Stimulated activated CD8-positive, alpha-beta memory T cell treated with anti-CD3 and anti-CD28 coated beads, Interleukin-4, amount 100 ng/mL, for 48 hours (primary cell): Measurements from ENCODE around the gene NSUN4.
"Not testable (repeated sequence)": the region's sequence is repeated elsewhere in the genome, so short reads cannot be mapped to it uniquely, and the experiment has no call there.

Experiments used
- DNase-seq: peaks from one replicate; pipeline ENCODE4 v3.0.0-alpha.2; 2020

NSUN4 gene

GRCh38 chr1:46340404-46341221 is at the start of gene NSUN4:
NSUN4 (plus strand) TSS chr1:46340807; CDS start chr1:46340827, 20 bp downstream.
- peak; percentile 88 for DNase-seq

GRCh38 chr1:46295306-46295705 is 45.3 kb upstream of the NSUN4 start:
- DNase-seq: no peak

GRCh38 chr1:46298387-46298786 is 42.2 kb upstream of the NSUN4 start:
- no peak for DNase-seq

GRCh38 chr1:46300673-46301405 is 39.8 kb upstream of the NSUN4 start:
- no peak for DNase-seq

- DNase-seq: no peak
Measured at GRCh38 chr1:46301406-46301807, 39.2 kb upstream of the NSUN4 start.

GRCh38 chr1:46301808-46302640 is 38.6 kb upstream of the NSUN4 start:
- DNase-seq: peak; percentile 69

GRCh38 chr1:46302641-46303037 is 38.0 kb upstream of the NSUN4 start:
- DNase-seq: peak; percentile 52

GRCh38 chr1:46303038-46303871 is 37.4 kb upstream of the NSUN4 start, which contains the start of the genes LRRC41 and UQCRH:
LRRC41 (minus strand) TSS chr1:46303616; CDS start chr1:46303322, 294 bp downstream.
UQCRH (plus strand) TSS chr1:46303698; CDS start chr1:46303767, 69 bp downstream.
- DNase-seq: peak; percentile 94

- no peak for DNase-seq
Measured at GRCh38 chr1:46303872-46304326, 36.7 kb upstream of the NSUN4 start.

GRCh38 chr1:46306159-46306530 is 34.5 kb upstream of the NSUN4 start:
- no peak for DNase-seq

GRCh38 chr1:46309401-46310159 is 31.0 kb upstream of the NSUN4 start:
- DNase-seq: no peak

GRCh38 chr1:46310321-46310720 is 30.3 kb upstream of the NSUN4 start:
- DNase-seq: no peak

GRCh38 chr1:46315669-46316403 is 24.8 kb upstream of the NSUN4 start:
- DNase-seq: no peak

- no peak for DNase-seq
Measured at GRCh38 chr1:46317323-46317722, 23.3 kb upstream of the NSUN4 start.

GRCh38 chr1:46319301-46319700 is 21.3 kb upstream of the NSUN4 start:
- DNase-seq: not testable (repeated sequence)

GRCh38 chr1:46319960-46320914 is 20.4 kb upstream of the NSUN4 start:
- DNase-seq: not testable (repeated sequence)

- not testable (repeated sequence) for DNase-seq
Measured at GRCh38 chr1:46322191-46322590, 18.4 kb upstream of the NSUN4 start.

- not testable (repeated sequence) for DNase-seq
Measured at GRCh38 chr1:46325285-46326076, 15.1 kb upstream of the NSUN4 start.
